ENCODE results near the gene PTPRT.

The PTPRT gene

DNA sequence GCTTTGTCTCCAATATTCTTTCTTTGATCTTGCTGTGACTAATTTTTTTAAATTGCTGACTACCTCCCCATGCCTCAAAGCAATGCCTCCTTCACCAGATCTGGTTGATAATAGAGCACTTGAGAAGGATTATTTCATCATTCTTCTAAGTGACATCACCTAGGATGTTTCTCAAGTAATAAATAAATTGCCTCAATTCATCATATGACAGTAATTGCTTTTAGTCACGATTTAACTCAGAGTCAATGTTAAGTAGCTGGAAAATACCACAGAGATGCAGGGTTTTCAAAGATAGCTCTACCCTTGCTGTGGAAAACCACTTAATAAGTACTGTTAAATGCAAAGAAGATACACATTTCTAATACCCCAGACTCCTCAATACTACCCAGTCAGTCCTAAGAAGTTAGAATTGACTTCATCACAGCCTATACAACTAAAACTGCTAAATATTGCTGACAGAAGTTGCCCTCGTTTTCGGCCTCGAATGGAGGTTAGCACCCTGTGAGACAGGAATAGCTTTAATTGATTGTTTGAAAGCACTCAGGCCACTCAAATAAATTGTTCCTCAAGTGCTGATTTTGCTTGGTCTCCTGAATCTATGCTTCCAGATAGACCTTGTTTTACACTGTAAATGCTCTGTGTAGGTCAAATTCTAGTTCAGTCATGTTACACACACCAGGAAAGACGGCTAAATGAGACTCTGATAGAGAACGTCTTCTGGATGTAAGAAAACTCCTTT, 931.0 kb downstream of the PTPRT start:
- ChIA-PET POLR2A (ENCODE audit: low non-redundant PET) (no interaction called here), CTCF (interaction anchor here (0.8 kb wide), 1 partner anchor 16 kb away, joined by 3 read pairs; no protein-coding TSS in a partner anchor)
- TF ChIP-seq, protein P1, sequence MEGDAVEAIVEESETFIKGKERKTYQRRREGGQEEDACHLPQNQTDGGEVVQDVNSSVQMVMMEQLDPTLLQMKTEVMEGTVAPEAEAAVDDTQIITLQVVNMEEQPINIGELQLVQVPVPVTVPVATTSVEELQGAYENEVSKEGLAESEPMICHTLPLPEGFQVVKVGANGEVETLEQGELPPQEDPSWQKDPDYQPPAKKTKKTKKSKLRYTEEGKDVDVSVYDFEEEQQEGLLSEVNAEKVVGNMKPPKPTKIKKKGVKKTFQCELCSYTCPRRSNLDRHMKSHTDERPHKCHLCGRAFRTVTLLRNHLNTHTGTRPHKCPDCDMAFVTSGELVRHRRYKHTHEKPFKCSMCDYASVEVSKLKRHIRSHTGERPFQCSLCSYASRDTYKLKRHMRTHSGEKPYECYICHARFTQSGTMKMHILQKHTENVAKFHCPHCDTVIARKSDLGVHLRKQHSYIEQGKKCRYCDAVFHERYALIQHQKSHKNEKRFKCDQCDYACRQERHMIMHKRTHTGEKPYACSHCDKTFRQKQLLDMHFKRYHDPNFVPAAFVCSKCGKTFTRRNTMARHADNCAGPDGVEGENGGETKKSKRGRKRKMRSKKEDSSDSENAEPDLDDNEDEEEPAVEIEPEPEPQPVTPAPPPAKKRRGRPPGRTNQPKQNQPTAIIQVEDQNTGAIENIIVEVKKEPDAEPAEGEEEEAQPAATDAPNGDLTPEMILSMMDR (conservative IDR thresholded peaks at IDR 0.05; ENCODE audit: low read depth) = no peak
- H3K27ac ChIP-seq = no peak overlapping the region
- DNase-seq (ENCODE audit: low spot score) = no peak

- DNase-seq (ENCODE audit: low spot score) = no peak
- TF ChIP-seq, protein P1 (conservative IDR thresholded peaks at IDR 0.05; ENCODE audit: low read depth) = no peak
- H3K27ac ChIP-seq = no peak overlapping the region
- CTCF ChIA-PET = interaction anchor here (0.6 kb wide), 1 partner anchor 9 kb away, joined by 3 read pairs; no protein-coding TSS in a partner anchor
- POLR2A ChIA-PET (ENCODE audit: low non-redundant PET) = no interaction called here
These were observed 933.9 kb downstream of the PTPRT start for GRCh38 chr20:42255821-42256220.

GRCh38 chr20:42254673-42255072, 935.0 kb downstream of the PTPRT start:
- POLR2A ChIA-PET (ENCODE audit: low non-redundant PET) = no interaction called here
- CTCF ChIA-PET = no interaction called here
- no peak for DNase-seq (ENCODE audit: low spot score)
- TF ChIP-seq, protein P1 (conservative IDR thresholded peaks at IDR 0.05; ENCODE audit: low read depth) = no peak
- H3K27ac ChIP-seq = no peak overlapping the region

GRCh38 chr20:42252116-42252515, 937.6 kb downstream of the PTPRT start:
- DNase-seq (ENCODE audit: low spot score) = no peak
- no peak overlapping the region for H3K27ac ChIP-seq
- CTCF ChIA-PET = interaction anchor here (0.6 kb wide), 2 partner anchors 11 to 1421 kb away, joined by 3 to 10 read pairs; no protein-coding TSS in a partner anchor
- POLR2A ChIA-PET (ENCODE audit: low non-redundant PET) = no interaction called here
- TF ChIP-seq, protein P1 (conservative IDR thresholded peaks at IDR 0.05; ENCODE audit: low read depth) = no peak

DNA sequence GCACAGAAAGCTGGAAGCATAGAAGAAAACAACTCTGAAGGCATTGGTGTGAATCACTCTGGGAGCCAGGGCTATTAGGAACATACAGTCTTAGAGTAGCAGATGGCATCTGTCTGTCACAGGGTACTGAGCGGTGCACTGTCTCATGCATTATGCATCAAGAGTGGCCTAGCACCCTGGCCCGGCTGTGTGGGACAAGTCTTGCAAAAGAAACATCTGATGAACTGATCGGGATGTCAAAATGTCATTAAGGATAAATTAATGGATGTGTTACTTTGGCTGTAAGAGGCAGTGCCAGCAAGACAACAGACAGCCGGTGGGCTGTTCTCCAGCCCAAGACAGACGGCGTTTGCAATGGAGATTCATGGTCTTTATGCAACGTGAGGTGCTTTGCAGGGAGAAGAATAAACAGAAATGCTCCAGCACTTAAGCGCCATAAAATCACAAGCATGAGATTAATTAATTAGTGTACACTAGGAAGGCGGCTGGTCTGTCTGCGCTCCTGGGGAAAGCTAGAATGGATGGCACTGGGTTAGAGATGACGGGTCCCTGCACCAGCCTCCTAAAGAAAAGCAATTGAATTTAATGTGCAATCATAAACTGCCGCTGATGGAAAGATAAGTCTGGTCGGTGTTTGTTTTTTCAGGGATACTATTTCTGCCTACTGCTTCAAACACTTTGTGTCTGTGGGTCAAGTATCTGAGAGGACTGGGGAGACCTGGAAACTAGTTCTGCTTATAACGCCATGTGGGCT, 970.9 kb downstream of the PTPRT start:
- TF ChIP-seq, protein P1 (conservative IDR thresholded peaks at IDR 0.05; ENCODE audit: low read depth) = no peak
- POLR2A ChIA-PET (ENCODE audit: low non-redundant PET) = no interaction called here
- H3K27ac ChIP-seq = no peak overlapping the region
- DNase-seq (ENCODE audit: low spot score) = no peak
- CTCF ChIA-PET = no interaction called here

- TF ChIP-seq, protein P1 (conservative IDR thresholded peaks at IDR 0.05; ENCODE audit: low read depth) = no peak
These were observed 975.6 kb downstream of the PTPRT start for GRCh38 chr20:42214074-42214473.

More at GRCh38 chr20:42214074-42214473, 975.6 kb downstream of the PTPRT start:
- CTCF ChIA-PET = no interaction called here
- H3K27ac ChIP-seq = no peak overlapping the region
- POLR2A ChIA-PET (ENCODE audit: low non-redundant PET) = no interaction called here
- no peak for DNase-seq (ENCODE audit: low spot score)

Data from RWPE1 (cell line).